ENCODE data around the gene FAM240B. TPM values are rescaled to one million over a fixed set of nuclear protein-coding genes. Genes with fewer than 3 reads are reported as not detected.

Gene FAM240B
- total and polyA plus RNA-seq, 2 experiments from 2014 or later, result not detected

DNA sequence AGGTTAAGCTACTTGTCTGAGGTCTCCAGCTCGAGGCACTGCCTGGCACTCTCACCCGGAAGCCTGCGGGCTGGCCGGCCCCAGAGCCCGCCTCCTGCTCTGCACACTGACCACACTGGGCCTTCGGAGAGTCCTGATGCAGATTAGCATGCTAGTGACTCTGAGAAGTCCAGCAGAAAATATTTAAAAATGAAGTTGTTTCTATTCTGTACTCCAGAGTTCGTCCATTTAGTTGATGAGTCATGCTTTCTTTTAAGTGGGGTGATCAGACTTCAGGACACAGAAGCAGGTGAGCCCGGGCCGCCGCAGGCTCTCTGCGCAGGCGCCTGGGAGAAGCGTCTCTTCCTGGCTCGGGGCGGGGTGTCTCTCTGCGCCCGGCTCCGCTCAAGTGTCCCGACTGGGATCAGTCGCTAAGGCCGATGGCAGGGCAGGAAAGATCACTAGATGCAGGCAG is 32.5 kb downstream of the FAM240B start:
- Histone ChIP-seq H3K36me3 (replicated peaks; ENCODE audit: insufficient read depth, low read depth) (no peaks in the 10 kb centered on the region), H2AFZ (peak overlapping the region; percentile 37), H3K4me1 (ENCODE audit: insufficient read depth) (peaks cover 30% of the 10 kb centered on the region), H3K79me2 (no peaks in the 10 kb centered on the region), H3K4me2 (peak overlapping the region; percentile 39), H3K27ac (peak overlapping the region; percentile 25), H3K9me3 (ENCODE audit: low read depth) (no peaks in the 10 kb centered on the region), H3K9me2 (replicated peaks; ENCODE audit: insufficient read depth) (no peaks in the 10 kb centered on the region), H3K4me3 (no peak overlapping the region), H3K27me3 (no peaks in the 10 kb centered on the region), H4K20me1 (ENCODE audit: insufficient read depth, poor library complexity, severe bottlenecking) (no peaks in the 10 kb centered on the region)
- 62% methylated on average over 21 of the region's 21 CpGs for WGBS (ENCODE audit: low lambda C conversion rate, missing lambda C conversion rate)
- TF ChIP-seq EZH2phosphoT487 (IDR thresholded peaks at IDR 0.05; ENCODE audit: low read depth, severe bottlenecking, unreplicated experiment), result no peak
- TF ChIP-seq, protein P1, sequence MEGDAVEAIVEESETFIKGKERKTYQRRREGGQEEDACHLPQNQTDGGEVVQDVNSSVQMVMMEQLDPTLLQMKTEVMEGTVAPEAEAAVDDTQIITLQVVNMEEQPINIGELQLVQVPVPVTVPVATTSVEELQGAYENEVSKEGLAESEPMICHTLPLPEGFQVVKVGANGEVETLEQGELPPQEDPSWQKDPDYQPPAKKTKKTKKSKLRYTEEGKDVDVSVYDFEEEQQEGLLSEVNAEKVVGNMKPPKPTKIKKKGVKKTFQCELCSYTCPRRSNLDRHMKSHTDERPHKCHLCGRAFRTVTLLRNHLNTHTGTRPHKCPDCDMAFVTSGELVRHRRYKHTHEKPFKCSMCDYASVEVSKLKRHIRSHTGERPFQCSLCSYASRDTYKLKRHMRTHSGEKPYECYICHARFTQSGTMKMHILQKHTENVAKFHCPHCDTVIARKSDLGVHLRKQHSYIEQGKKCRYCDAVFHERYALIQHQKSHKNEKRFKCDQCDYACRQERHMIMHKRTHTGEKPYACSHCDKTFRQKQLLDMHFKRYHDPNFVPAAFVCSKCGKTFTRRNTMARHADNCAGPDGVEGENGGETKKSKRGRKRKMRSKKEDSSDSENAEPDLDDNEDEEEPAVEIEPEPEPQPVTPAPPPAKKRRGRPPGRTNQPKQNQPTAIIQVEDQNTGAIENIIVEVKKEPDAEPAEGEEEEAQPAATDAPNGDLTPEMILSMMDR (IDR thresholded peaks at IDR 0.05; ENCODE audit: poor library complexity), result no peak
- TF ChIP-seq EZH2 (IDR thresholded peaks at IDR 0.05; ENCODE audit: borderline replicate concordance), result no peak
- DNase-seq (ENCODE audit: low spot score), result peak; percentile 60

DNA sequence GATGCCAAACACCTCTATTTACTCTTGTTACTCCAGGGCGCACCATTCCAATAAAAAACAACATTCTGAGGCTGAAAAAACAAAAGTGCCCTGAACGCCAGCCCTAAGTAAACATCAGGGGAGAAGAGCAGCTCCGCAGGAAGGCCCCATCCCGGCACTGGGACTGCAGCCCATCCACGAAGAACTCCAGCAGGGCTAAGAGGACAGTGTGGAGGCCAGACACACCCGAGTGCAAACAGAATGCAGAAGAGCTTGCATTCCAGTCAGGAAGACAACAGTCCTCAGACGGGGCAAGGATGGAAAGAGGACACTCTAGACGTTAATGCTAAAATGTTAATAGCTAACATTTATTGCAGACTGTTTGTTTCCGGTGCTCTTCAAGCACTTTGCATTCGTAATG is 33.0 kb downstream of the FAM240B start:
- no peaks in the 10 kb centered on the region for H3K27me3 ChIP-seq
- H3K4me2 ChIP-seq, result peak overlapping the region; percentile 39
- no peaks in the 10 kb centered on the region for H4K20me1 ChIP-seq (ENCODE audit: insufficient read depth, poor library complexity, severe bottlenecking)
- no peak for DNase-seq (ENCODE audit: low spot score)
- no peaks in the 10 kb centered on the region for H3K9me2 ChIP-seq (replicated peaks; ENCODE audit: insufficient read depth)
- peaks cover 35% of the 10 kb centered on the region for H3K4me1 ChIP-seq (ENCODE audit: insufficient read depth)
- TF ChIP-seq, protein P1 (IDR thresholded peaks at IDR 0.05; ENCODE audit: poor library complexity), result no peak
- no peaks in the 10 kb centered on the region for H3K36me3 ChIP-seq (replicated peaks; ENCODE audit: insufficient read depth, low read depth)
- H3K27ac ChIP-seq, result peak overlapping the region; percentile 26
- no peaks in the 10 kb centered on the region for H3K79me2 ChIP-seq
- H3K4me3 ChIP-seq, result no peak overlapping the region
- H3K9me3 ChIP-seq (ENCODE audit: low read depth), result no peaks in the 10 kb centered on the region
- 40% methylated on average over 10 of the region's 10 CpGs for WGBS (ENCODE audit: low lambda C conversion rate, missing lambda C conversion rate)
- H2AFZ ChIP-seq, result no peak overlapping the region

DNA sequence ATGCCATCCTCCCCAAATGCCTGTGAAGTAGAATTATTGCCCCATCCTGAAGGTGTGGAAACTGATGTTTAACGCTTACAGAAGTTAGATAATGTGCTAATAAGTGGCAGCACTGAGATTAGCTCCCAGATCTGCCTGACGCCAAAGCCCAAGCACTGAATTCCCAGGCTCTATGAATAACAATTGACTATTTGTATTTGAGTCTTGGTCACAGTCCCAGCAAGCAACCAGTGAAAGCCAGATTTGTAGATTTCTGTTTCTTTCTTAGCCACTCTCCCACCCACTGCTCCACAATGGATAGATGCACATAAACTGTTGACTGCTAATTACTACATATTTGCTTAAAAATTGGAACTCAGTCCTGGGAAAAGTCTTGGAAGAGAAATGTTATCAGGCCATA is 34.4 kb downstream of the FAM240B start:
- WGBS (ENCODE audit: low lambda C conversion rate, missing lambda C conversion rate), result 83% methylated on average over 2 of the region's 2 CpGs
- H4K20me1 ChIP-seq (ENCODE audit: insufficient read depth, poor library complexity, severe bottlenecking), result no peaks in the 10 kb centered on the region
- H3K9me3 ChIP-seq (ENCODE audit: low read depth), result no peaks in the 10 kb centered on the region
- no peak for DNase-seq (ENCODE audit: low spot score)
- no peak overlapping the region for H3K4me2 ChIP-seq
- no peaks in the 10 kb centered on the region for H3K36me3 ChIP-seq (replicated peaks; ENCODE audit: insufficient read depth, low read depth)
- no peak overlapping the region for H3K27ac ChIP-seq
- no peaks in the 10 kb centered on the region for H3K27me3 ChIP-seq
- no peak overlapping the region for H3K4me3 ChIP-seq
- H3K79me2 ChIP-seq, result no peaks in the 10 kb centered on the region
- no peaks in the 10 kb centered on the region for H3K9me2 ChIP-seq (replicated peaks; ENCODE audit: insufficient read depth)
- no peak for TF ChIP-seq EZH2 (IDR thresholded peaks at IDR 0.05; ENCODE audit: borderline replicate concordance)
- TF ChIP-seq, protein P1 (IDR thresholded peaks at IDR 0.05; ENCODE audit: poor library complexity), result no peak
- H3K4me1 ChIP-seq (ENCODE audit: insufficient read depth), result peaks cover 34% of the 10 kb centered on the region
- no peak overlapping the region for H2AFZ ChIP-seq

GRCh38 chr9:38683336-38683735 is 36.6 kb downstream of the FAM240B start:
- no peaks in the 10 kb centered on the region for H4K20me1 ChIP-seq (ENCODE audit: insufficient read depth, poor library complexity, severe bottlenecking)
- TF ChIP-seq EZH2phosphoT487 (IDR thresholded peaks at IDR 0.05; ENCODE audit: low read depth, severe bottlenecking, unreplicated experiment), result no peak
- TF ChIP-seq, protein P1 (IDR thresholded peaks at IDR 0.05; ENCODE audit: poor library complexity), result no peak
- TF ChIP-seq EZH2 (IDR thresholded peaks at IDR 0.05; ENCODE audit: borderline replicate concordance), result no peak
- 86% methylated on average over 8 of the region's 8 CpGs for WGBS (ENCODE audit: low lambda C conversion rate, missing lambda C conversion rate)
- H3K4me3 ChIP-seq, result no peak overlapping the region
- no peaks in the 10 kb centered on the region for H3K9me3 ChIP-seq (ENCODE audit: low read depth)
- no peak for DNase-seq (ENCODE audit: low spot score)
- H3K27ac ChIP-seq, result peak overlapping the region; percentile 76
- H3K9me2 ChIP-seq (replicated peaks; ENCODE audit: insufficient read depth), result no peaks in the 10 kb centered on the region
- H2AFZ ChIP-seq, result no peak overlapping the region
- no peaks in the 10 kb centered on the region for H3K27me3 ChIP-seq
- no peaks in the 10 kb centered on the region for H3K79me2 ChIP-seq
- H3K36me3 ChIP-seq (replicated peaks; ENCODE audit: insufficient read depth, low read depth), result no peaks in the 10 kb centered on the region
- H3K4me2 ChIP-seq, result no peak overlapping the region
- H3K4me1 ChIP-seq (ENCODE audit: insufficient read depth), result peaks cover 27% of the 10 kb centered on the region

Data from hepatocyte (in vitro differentiated cells).